Lower leg skin (tissue), 3 donors: ENCODE measurements around the gene PDE8A.

Source experiments
- POLR2A ChIP-seq, 2 donors: fragments of 450-650 bp; IDR thresholded peaks; one replicate each; pipeline ENCODE4 v1.6.1; 2016 to 2017; ENCODE audit warnings: antibody characterized with exemption in 2 of 2, mild to moderate bottlenecking in 1 of 2, moderate library complexity in 1 of 2
- TF ChIP-seq, protein P1 (sequence below), 3 donors: fragments of 450-650 bp; IDR thresholded peaks; one replicate each; pipeline ENCODE4 v1.5.1; 2016; ENCODE audit warnings: antibody characterized with exemption in 3 of 3, mild to moderate bottlenecking in 3 of 3, moderate library complexity in 2 of 3

DNA sequence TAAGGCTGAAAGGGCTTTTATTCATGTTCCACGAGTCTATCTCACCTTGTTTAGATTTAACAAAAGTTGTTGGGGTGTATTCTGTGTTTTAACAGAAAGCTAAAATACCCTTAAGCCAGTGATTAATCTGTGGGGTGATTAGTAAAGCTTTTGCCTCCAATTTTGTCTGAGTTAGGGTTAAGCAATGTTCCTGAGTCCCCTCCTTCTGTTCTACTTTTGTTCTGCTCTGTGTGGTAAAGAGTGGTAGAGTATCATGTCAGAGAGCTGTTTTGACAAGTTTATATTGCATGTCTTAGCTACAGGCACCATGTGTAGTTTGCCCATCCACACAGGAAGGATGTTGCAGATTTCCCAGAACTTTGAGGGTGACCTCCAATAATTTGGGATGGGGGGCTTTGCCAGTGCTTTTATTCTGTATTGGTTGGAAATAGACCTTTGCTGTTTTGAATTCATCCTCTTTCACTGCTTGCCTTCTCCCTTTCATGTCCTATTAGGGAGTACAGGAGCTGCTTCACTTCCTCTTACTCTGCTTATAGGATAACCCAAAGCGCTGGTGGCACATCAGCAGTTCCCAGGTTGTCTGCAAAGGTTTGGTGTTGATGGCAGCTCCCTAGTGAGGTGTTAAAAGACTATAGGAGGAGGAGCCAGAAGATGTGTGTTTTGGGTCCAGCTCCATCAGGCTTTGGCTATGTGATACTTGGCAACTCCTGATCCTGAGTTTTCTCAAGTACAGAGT lies 7.4 kb downstream of the PDE8A start:
- TF ChIP-seq POLR2A (IDR thresholded peaks at IDR 0.05), result no peak
- TF ChIP-seq, protein P1, sequence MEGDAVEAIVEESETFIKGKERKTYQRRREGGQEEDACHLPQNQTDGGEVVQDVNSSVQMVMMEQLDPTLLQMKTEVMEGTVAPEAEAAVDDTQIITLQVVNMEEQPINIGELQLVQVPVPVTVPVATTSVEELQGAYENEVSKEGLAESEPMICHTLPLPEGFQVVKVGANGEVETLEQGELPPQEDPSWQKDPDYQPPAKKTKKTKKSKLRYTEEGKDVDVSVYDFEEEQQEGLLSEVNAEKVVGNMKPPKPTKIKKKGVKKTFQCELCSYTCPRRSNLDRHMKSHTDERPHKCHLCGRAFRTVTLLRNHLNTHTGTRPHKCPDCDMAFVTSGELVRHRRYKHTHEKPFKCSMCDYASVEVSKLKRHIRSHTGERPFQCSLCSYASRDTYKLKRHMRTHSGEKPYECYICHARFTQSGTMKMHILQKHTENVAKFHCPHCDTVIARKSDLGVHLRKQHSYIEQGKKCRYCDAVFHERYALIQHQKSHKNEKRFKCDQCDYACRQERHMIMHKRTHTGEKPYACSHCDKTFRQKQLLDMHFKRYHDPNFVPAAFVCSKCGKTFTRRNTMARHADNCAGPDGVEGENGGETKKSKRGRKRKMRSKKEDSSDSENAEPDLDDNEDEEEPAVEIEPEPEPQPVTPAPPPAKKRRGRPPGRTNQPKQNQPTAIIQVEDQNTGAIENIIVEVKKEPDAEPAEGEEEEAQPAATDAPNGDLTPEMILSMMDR (IDR thresholded peaks at IDR 0.05), result no peak
